H9 (cell line): ENCODE results near the gene ARMC5. TPM values are rescaled to one million over a fixed set of nuclear protein-coding genes. Genes with fewer than 3 reads are reported as not detected.

Source experiments
- DNase-seq: peaks from one replicate; pipeline ENCODE4 v3.0.0-alpha.2; 2017
- H2AFZ ChIP-seq: one replicate; pipeline ENCODE4 v1.6.1; 2013; ENCODE audit warnings: mild to moderate bottlenecking, low read length, control low read depth, moderate library complexity
- H2AK5ac ChIP-seq: 2 replicates; pipeline ENCODE4 v1.6.1; 2013; ENCODE audit warnings: low read length, control low read depth, mixed read lengths; ENCODE audit not compliant: insufficient read length
- H2BK120ac ChIP-seq: one replicate; pipeline ENCODE4 v1.6.1; 2013; ENCODE audit warnings: low read depth, mild to moderate bottlenecking, low read length, control low read depth, inconsistent platforms; ENCODE audit not compliant: poor library complexity, severe bottlenecking
- H2BK12ac ChIP-seq: 2 replicates; pipeline ENCODE4 v1.6.1; 2013; ENCODE audit warnings: low read length, control low read depth, mixed read lengths, low read depth; ENCODE audit not compliant: insufficient read length
- H2BK15ac ChIP-seq: 2 replicates; pipeline ENCODE4 v1.6.1; 2013; ENCODE audit warnings: low read depth, low read length, control low read depth
- H2BK20ac ChIP-seq: one replicate; pipeline ENCODE4 v1.6.1; 2013; ENCODE audit warnings: low read depth, mild to moderate bottlenecking, low read length, control low read depth, inconsistent platforms; ENCODE audit not compliant: poor library complexity, severe bottlenecking
- H2BK5ac ChIP-seq: 2 replicates; pipeline ENCODE4 v1.6.1; 2013; ENCODE audit warnings: low read length, control low read depth, mixed read lengths; ENCODE audit not compliant: insufficient read length
- H3K14ac ChIP-seq: 2 replicates; pipeline ENCODE4 v1.6.1; 2013; ENCODE audit warnings: low read length, control low read depth; ENCODE audit not compliant: insufficient read depth
- H3K18ac ChIP-seq: 2 replicates; pipeline ENCODE4 v1.6.1; 2013; ENCODE audit warnings: low read depth, mild to moderate bottlenecking, mixed read lengths, low read length, control low read depth; ENCODE audit not compliant: insufficient read length
- H3K23ac ChIP-seq: 2 replicates; pipeline ENCODE4 v1.6.1; 2013; ENCODE audit warnings: low read length, control low read depth, mixed read lengths, low read depth; ENCODE audit not compliant: insufficient read length
- H3K23me2 ChIP-seq: 2 replicates; pipeline ENCODE4 v1.6.1; 2013; ENCODE audit warnings: low read depth, mild to moderate bottlenecking, mixed read lengths, low read length, control low read depth; ENCODE audit not compliant: insufficient read length, poor library complexity, severe bottlenecking
- H3K27ac ChIP-seq: 2 replicates; pipeline ENCODE4 v1.5.1; 2013; ENCODE audit warnings: low read length, control low read depth, mixed read lengths, low read depth; ENCODE audit not compliant: insufficient read length
- H3K27me3 ChIP-seq: 2 replicates; pipeline ENCODE4 v1.6.1; 2013; ENCODE audit warnings: low read length, control low read depth, inconsistent platforms; ENCODE audit not compliant: insufficient read depth
- H3K4ac ChIP-seq: 2 replicates; pipeline ENCODE4 v1.6.1; 2013; ENCODE audit warnings: low read depth, mild to moderate bottlenecking, control low read depth, inconsistent platforms, low read length, moderate library complexity
- H3K4me1 ChIP-seq: 2 replicates; pipeline ENCODE4 v1.6.1; 2013; ENCODE audit warnings: low read length, control low read depth, inconsistent platforms; ENCODE audit not compliant: insufficient read depth
- H3K4me2 ChIP-seq: 2 replicates; pipeline ENCODE4 v1.6.1; 2013; ENCODE audit warnings: low read length, control low read depth, mixed read lengths; ENCODE audit not compliant: insufficient read length, insufficient read depth
- H3K56ac ChIP-seq: 2 replicates; pipeline ENCODE4 v1.6.1; 2013; ENCODE audit warnings: low read depth, mild to moderate bottlenecking, mixed read lengths, low read length, control low read depth; ENCODE audit not compliant: insufficient read length
- H3K79me1 ChIP-seq: 2 replicates; pipeline ENCODE4 v1.6.1; 2013; ENCODE audit warnings: low read depth, mild to moderate bottlenecking, moderate library complexity, low read length, control low read depth, inconsistent platforms; ENCODE audit not compliant: insufficient read depth, poor library complexity, severe bottlenecking
- H3K79me2 ChIP-seq: 2 replicates; pipeline ENCODE4 v1.6.1; 2013; ENCODE audit warnings: low read length, control low read depth, inconsistent platforms; ENCODE audit not compliant: insufficient read depth
- H3K9ac ChIP-seq: 2 replicates; pipeline ENCODE4 v1.6.1; 2013; ENCODE audit warnings: low read length, control low read depth, mixed read lengths; ENCODE audit not compliant: insufficient read length; ENCODE audit errors: extremely low read depth
- H3K9me3 ChIP-seq: one replicate; pipeline ENCODE4 v1.6.1; 2013; ENCODE audit warnings: low read depth, low read length, inconsistent platforms; ENCODE audit not compliant: control insufficient read depth
- H3T11ph ChIP-seq: one replicate; pipeline ENCODE4 v1.6.1; 2013; ENCODE audit warnings: mild to moderate bottlenecking, low read length, control low read depth, inconsistent platforms
- H4K20me1 ChIP-seq: one replicate; pipeline ENCODE4 v1.6.1; 2013; ENCODE audit not compliant: control insufficient read depth, insufficient read length, insufficient read depth
- H4K5ac ChIP-seq: 2 replicates; pipeline ENCODE4 v1.6.1; 2013; ENCODE audit warnings: low read depth, mild to moderate bottlenecking, mixed read lengths, low read length, control low read depth; ENCODE audit not compliant: insufficient read length
- H4K8ac ChIP-seq: replicated peaks from 2 replicates; pipeline ENCODE4 v1.6.1; 2013; ENCODE audit warnings: low read length, control low read depth, mixed read lengths, low read depth; ENCODE audit not compliant: insufficient read length
- H4K91ac ChIP-seq: 2 replicates; pipeline ENCODE4 v1.6.1; 2013; ENCODE audit warnings: low read depth, mild to moderate bottlenecking, moderate library complexity, mixed read lengths, low read length, control low read depth; ENCODE audit not compliant: insufficient read length
- H3K27ac Mint-ChIP-seq, 3 experiments: 2 replicates in 2 of 3; 3 replicates in 1 of 3; pipeline ENCODE4 v1.8.0; 2020 to 2021; ENCODE audit warnings: mixed read lengths in 3 of 3, mild to moderate bottlenecking in 1 of 3, moderate library complexity in 1 of 3
- H3K27me3 Mint-ChIP-seq: 2 replicates; pipeline ENCODE4 v1.8.0; 2021; ENCODE audit warnings: low read depth, mild to moderate bottlenecking, moderate library complexity, mixed read lengths
- H3K36me3 Mint-ChIP-seq, 3 experiments: 2 replicates in 2 of 3; 3 replicates in 1 of 3; pipeline ENCODE4 v1.8.0; 2020 to 2021; ENCODE audit warnings: low read depth in 3 of 3, mixed read lengths in 3 of 3; ENCODE audit not compliant: insufficient read depth in 1 of 3
- H3K4me1 Mint-ChIP-seq, 2 experiments: 2 replicates each; pipeline ENCODE4 v1.8.0; 2020; ENCODE audit warnings: mixed read lengths in 2 of 2
- H3K4me3 Mint-ChIP-seq, 2 experiments: 2 replicates in 1 of 2; 3 replicates in 1 of 2; pipeline ENCODE4 v1.8.0; 2020 to 2021; ENCODE audit warnings: mild to moderate bottlenecking in 2 of 2, mixed read lengths in 2 of 2, moderate library complexity in 1 of 2
- H3K9me3 Mint-ChIP-seq, 2 experiments: 2 replicates in 1 of 2; 3 replicates in 1 of 2; pipeline ENCODE4 v1.8.0; 2020; ENCODE audit warnings: mild to moderate bottlenecking in 2 of 2, mixed read lengths in 2 of 2, moderate library complexity in 1 of 2
- WGBS: extraction: QIAGEN DNeasy Blood & Tissue Kit; methylation state at CpG from one replicate; pipeline ENCODE4 v1.1.7; 2013; ENCODE audit warnings: missing lambda C conversion rate, low lambda C conversion rate, mixed read lengths; ENCODE audit not compliant: insufficient read length; ENCODE audit errors: extremely low coverage; 5-methylcytosine and 5-hydroxymethylcytosine counted together
- total RNA-seq: library from RNA; stranded (reverse); gene quantifications from 2 replicates; pipeline ENCODE4 v1.2.1, GENCODE V29; 2021
- TF ChIP-seq, protein P1 (sequence below): fragments of 200-600 bp; sonication (generic); conservative IDR thresholded peaks from 3 replicates; pipeline ENCODE4 v1.8.0; 2021; ENCODE audit warnings: antibody characterized with exemption, mild to moderate bottlenecking

ARMC5 gene
- total RNA-seq, 1 experiment from 2014 or later, result 18.7 TPM

DNA sequence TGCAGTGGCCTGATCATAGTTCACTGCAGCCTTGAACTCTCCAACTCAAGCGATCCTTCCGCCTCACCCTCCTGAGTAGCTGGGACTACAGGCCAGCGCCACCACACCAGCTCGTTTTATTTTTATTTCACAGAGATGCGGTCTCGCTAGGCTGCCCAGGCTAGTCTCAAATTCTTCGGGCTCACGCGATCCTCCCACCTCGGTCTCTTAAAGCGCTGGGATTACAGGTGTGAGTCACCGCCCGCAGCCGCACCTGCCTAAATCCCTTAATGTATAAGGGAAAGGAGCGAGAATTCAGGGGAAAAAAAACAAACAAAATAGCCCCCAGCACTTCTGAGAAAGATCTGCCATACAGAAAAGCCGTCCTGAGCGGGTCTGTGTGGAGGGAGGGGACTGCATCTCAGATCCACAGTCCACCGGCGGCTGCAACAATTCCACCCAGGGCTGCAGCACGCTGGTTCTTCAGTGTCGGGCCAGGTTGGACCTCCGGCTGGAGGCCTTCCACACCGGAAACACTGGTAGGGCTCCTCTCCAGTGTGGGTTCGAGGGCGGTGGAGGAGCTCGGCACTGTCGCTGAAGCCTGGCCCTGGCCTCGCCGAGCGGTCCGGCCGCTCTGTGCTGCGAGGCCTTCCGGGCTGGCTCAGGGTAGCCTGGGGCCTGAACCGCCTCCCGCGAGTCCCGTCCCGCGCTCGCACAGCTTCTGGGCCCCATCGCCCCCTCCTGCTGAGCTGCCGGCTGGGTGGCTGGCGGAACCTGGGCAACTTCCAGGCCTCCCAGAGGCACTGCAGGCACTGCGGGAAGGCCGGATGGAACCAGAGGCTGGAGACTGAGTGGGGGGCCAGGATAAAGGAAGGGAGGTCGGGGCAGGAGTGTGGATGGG lies 23.7 kb upstream of the ARMC5 start:
- Histone ChIP-seq H2BK5ac (no peak overlapping the region), H3K4me1 (no peaks in the 10 kb centered on the region), H4K91ac (no peak overlapping the region), H3T11ph (no peak overlapping the region), H3K18ac (no peak overlapping the region), H3K4me2 (no peak overlapping the region), H2BK12ac (no peak overlapping the region), H2AFZ (no peak overlapping the region), H3K27ac (no peak overlapping the region), H3K79me2 (no peaks in the 10 kb centered on the region), H3K23me2 (no peaks in the 10 kb centered on the region), H3K56ac (no peak overlapping the region), H3K27me3 (no peaks in the 10 kb centered on the region), H3K9ac (no peak overlapping the region), H4K5ac (no peak overlapping the region), H3K79me1 (no peaks in the 10 kb centered on the region), H3K9me3 (no peaks in the 10 kb centered on the region), H3K23ac (no peak overlapping the region), H3K14ac (no peak overlapping the region), H4K20me1 (no peaks in the 10 kb centered on the region), H2BK120ac (no peak overlapping the region), H4K8ac (no peak overlapping the region), H2BK20ac (no peak overlapping the region), H2AK5ac (no peak overlapping the region), H2BK15ac (no peak overlapping the region), H3K4ac (no peak overlapping the region)
- Mint-ChIP-seq H3K36me3 (no peaks in the 10 kb centered on the region), H3K4me1 (peaks cover 5 to 7% of the 10 kb centered on the region in 2 experiments; a peak in 3 of 4 replicates), H3K9me3 (no peaks in the 10 kb centered on the region), H3K27ac (no peak overlapping the region), H3K27me3 (no peaks in the 10 kb centered on the region), H3K4me3 (no peak overlapping the region)
- TF ChIP-seq, protein P1, sequence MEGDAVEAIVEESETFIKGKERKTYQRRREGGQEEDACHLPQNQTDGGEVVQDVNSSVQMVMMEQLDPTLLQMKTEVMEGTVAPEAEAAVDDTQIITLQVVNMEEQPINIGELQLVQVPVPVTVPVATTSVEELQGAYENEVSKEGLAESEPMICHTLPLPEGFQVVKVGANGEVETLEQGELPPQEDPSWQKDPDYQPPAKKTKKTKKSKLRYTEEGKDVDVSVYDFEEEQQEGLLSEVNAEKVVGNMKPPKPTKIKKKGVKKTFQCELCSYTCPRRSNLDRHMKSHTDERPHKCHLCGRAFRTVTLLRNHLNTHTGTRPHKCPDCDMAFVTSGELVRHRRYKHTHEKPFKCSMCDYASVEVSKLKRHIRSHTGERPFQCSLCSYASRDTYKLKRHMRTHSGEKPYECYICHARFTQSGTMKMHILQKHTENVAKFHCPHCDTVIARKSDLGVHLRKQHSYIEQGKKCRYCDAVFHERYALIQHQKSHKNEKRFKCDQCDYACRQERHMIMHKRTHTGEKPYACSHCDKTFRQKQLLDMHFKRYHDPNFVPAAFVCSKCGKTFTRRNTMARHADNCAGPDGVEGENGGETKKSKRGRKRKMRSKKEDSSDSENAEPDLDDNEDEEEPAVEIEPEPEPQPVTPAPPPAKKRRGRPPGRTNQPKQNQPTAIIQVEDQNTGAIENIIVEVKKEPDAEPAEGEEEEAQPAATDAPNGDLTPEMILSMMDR, result no peak
- WGBS, result no CpG with 5 or more reads among the region's 47 CpGs
- peak; percentile 38 for DNase-seq
